ENCODE measurements around the gene PIBF1. TPM values are rescaled to one million over a fixed set of nuclear protein-coding genes. Genes with fewer than 3 reads are reported as not detected.
"Not testable (repeated sequence)": the region's sequence is repeated elsewhere in the genome, so short reads cannot be mapped to it uniquely, and the experiment has no call there.

Gene PIBF1
- total RNA-seq, 2 experiments from 2014 or later: 25.7 to 25.9 TPM

GRCh38 chr13:73025217-73026012, 243.5 kb downstream of the PIBF1 start:
- CTCF ChIA-PET: no interaction called here
- peak; percentile 93 for ATAC-seq
- H3K27ac Mint-ChIP-seq: no peak overlapping the region
- H3K9me3 Mint-ChIP-seq (ENCODE audit: low read depth): no peaks in the 10 kb centered on the region
- no peaks in the 10 kb centered on the region for H3K27me3 Mint-ChIP-seq
- H3K4me1 Mint-ChIP-seq: peaks cover 4% of the 10 kb centered on the region
- H3K4me3 Mint-ChIP-seq: no peak overlapping the region
- intact Hi-C loops (cut with DNase I, micrococcal nuclease): no loop called here
- no peak for DNase-seq
- POLR2A ChIA-PET: no interaction called here
- peaks cover 7% of the 10 kb centered on the region for H3K36me3 Mint-ChIP-seq (ENCODE audit: low read depth)

- Mint-ChIP-seq H3K4me1 (no peaks in the 10 kb centered on the region), H3K27ac (no peak overlapping the region), H3K9me3 (ENCODE audit: low read depth) (no peaks in the 10 kb centered on the region), H3K36me3 (ENCODE audit: low read depth) (no peaks in the 10 kb centered on the region), H3K4me3 (no peak overlapping the region), H3K27me3 (no peaks in the 10 kb centered on the region)
- ChIA-PET POLR2A (no interaction called here), CTCF (interaction anchor here (0.6 to 0.7 kb wide), 2 partner anchors 666 to 1430 kb away, joined by 3 read pairs; no protein-coding TSS in a partner anchor)
- no peak for ATAC-seq
- intact Hi-C loops (cut with DNase I, micrococcal nuclease): no loop called here
- DNase-seq: no peak
These were observed 253.0 kb downstream of the PIBF1 start for GRCh38 chr13:73034901-73035300.

GRCh38 chr13:73035660-73036059, 253.7 kb downstream of the PIBF1 start:
- Mint-ChIP-seq H3K4me3 (no peak overlapping the region), H3K36me3 (ENCODE audit: low read depth) (no peaks in the 10 kb centered on the region), H3K27me3 (no peaks in the 10 kb centered on the region), H3K27ac (no peak overlapping the region), H3K4me1 (no peaks in the 10 kb centered on the region), H3K9me3 (ENCODE audit: low read depth) (no peaks in the 10 kb centered on the region)
- DNase-seq (no peak), ATAC-seq (no peak)
- POLR2A ChIA-PET: no interaction called here
- CTCF ChIA-PET: interaction anchor here (1.0 kb wide), 1 partner anchor 20 kb away, joined by 4 read pairs; no protein-coding TSS in a partner anchor
- intact Hi-C loops (cut with DNase I, micrococcal nuclease): no loop called here

GRCh38 chr13:73036566-73036965, 254.6 kb downstream of the PIBF1 start:
- Mint-ChIP-seq H3K4me1 (no peaks in the 10 kb centered on the region), H3K27ac (no peak overlapping the region), H3K36me3 (ENCODE audit: low read depth) (no peaks in the 10 kb centered on the region), H3K27me3 (no peaks in the 10 kb centered on the region), H3K9me3 (ENCODE audit: low read depth) (no peaks in the 10 kb centered on the region), H3K4me3 (no peak overlapping the region)
- ChIA-PET POLR2A (no interaction called here), CTCF (interaction anchor here (1.0 kb wide), 1 partner anchor 21 kb away, joined by 4 read pairs; no protein-coding TSS in a partner anchor)
- intact Hi-C loops (cut with DNase I, micrococcal nuclease): no loop called here
- ATAC-seq: no peak
- no peak for DNase-seq

GRCh38 chr13:73038064-73038463, 256.1 kb downstream of the PIBF1 start:
- H3K27ac Mint-ChIP-seq: no peak overlapping the region
- intact Hi-C loops (cut with DNase I, micrococcal nuclease): no loop called here

GRCh38 chr13:73039201-73040108, 257.5 kb downstream of the PIBF1 start:
- intact Hi-C loops (cut with DNase I, micrococcal nuclease): no loop called here
- H3K4me1 Mint-ChIP-seq: no peaks in the 10 kb centered on the region
- no peaks in the 10 kb centered on the region for H3K9me3 Mint-ChIP-seq (ENCODE audit: low read depth)
- H3K36me3 Mint-ChIP-seq (ENCODE audit: low read depth): no peaks in the 10 kb centered on the region
- H3K27me3 Mint-ChIP-seq: no peaks in the 10 kb centered on the region
- H3K4me3 Mint-ChIP-seq: no peak overlapping the region
- ChIA-PET CTCF (no interaction called here), POLR2A (no interaction called here)
- H3K27ac Mint-ChIP-seq: no peak overlapping the region
- no peak for DNase-seq
- no peak for ATAC-seq

More at GRCh38 chr13:73038064-73038463, 256.1 kb downstream of the PIBF1 start:
- no peak overlapping the region for H3K4me3 Mint-ChIP-seq
- no peaks in the 10 kb centered on the region for H3K36me3 Mint-ChIP-seq (ENCODE audit: low read depth)
- ATAC-seq (no peak), DNase-seq (no peak)
- H3K9me3 Mint-ChIP-seq (ENCODE audit: low read depth): no peaks in the 10 kb centered on the region
- no peaks in the 10 kb centered on the region for H3K27me3 Mint-ChIP-seq
- H3K4me1 Mint-ChIP-seq: no peaks in the 10 kb centered on the region
- CTCF ChIA-PET: no interaction called here
- POLR2A ChIA-PET: no interaction called here

- ChIA-PET POLR2A (no interaction called here), CTCF (interaction anchor here (0.7 kb wide), 1 partner anchor 119 kb away, joined by 3 read pairs; no protein-coding TSS in a partner anchor)
- H3K27ac Mint-ChIP-seq: no peak overlapping the region
- H3K27me3 Mint-ChIP-seq: no peaks in the 10 kb centered on the region
- H3K36me3 Mint-ChIP-seq (ENCODE audit: low read depth): no peaks in the 10 kb centered on the region
- no peak for DNase-seq
- H3K4me3 Mint-ChIP-seq: no peak overlapping the region
- H3K4me1 Mint-ChIP-seq: no peaks in the 10 kb centered on the region
- intact Hi-C loops (cut with DNase I, micrococcal nuclease): no loop called here
- no peak for ATAC-seq
- no peaks in the 10 kb centered on the region for H3K9me3 Mint-ChIP-seq (ENCODE audit: low read depth)
These were observed 258.6 kb downstream of the PIBF1 start for GRCh38 chr13:73040484-73040883.

GRCh38 chr13:73040968-73041596, 259.1 kb downstream of the PIBF1 start:
- no peak for DNase-seq
- ChIA-PET CTCF (interaction anchor here (0.6 to 0.7 kb wide), 2 partner anchors 118 to 179 kb away, joined by 3 read pairs; no protein-coding TSS in a partner anchor), POLR2A (no interaction called here)
- H3K27me3 Mint-ChIP-seq: no peaks in the 10 kb centered on the region
- no peaks in the 10 kb centered on the region for H3K36me3 Mint-ChIP-seq (ENCODE audit: low read depth)
- intact Hi-C loops (cut with DNase I, micrococcal nuclease): no loop called here
- ATAC-seq: no peak
- no peaks in the 10 kb centered on the region for H3K9me3 Mint-ChIP-seq (ENCODE audit: low read depth)
- H3K4me1 Mint-ChIP-seq: no peaks in the 10 kb centered on the region
- H3K27ac Mint-ChIP-seq: no peak overlapping the region
- H3K4me3 Mint-ChIP-seq: no peak overlapping the region

GRCh38 chr13:73045031-73045430, 263.1 kb downstream of the PIBF1 start:
- CTCF ChIA-PET: no interaction called here
- POLR2A ChIA-PET: no interaction called here
- Mint-ChIP-seq H3K4me1 (no peaks in the 10 kb centered on the region), H3K27ac (no peak overlapping the region), H3K27me3 (no peaks in the 10 kb centered on the region), H3K36me3 (ENCODE audit: low read depth) (no peaks in the 10 kb centered on the region), H3K4me3 (no peak overlapping the region), H3K9me3 (ENCODE audit: low read depth) (no peaks in the 10 kb centered on the region)
- DNase-seq: no peak
- ATAC-seq: no peak
- intact Hi-C loops (cut with DNase I, micrococcal nuclease): no loop called here

GRCh38 chr13:73048615-73049014, 266.7 kb downstream of the PIBF1 start:
- POLR2A ChIA-PET: interaction anchor here (0.6 kb wide), 1 partner anchor 279 kb away, joined by 5 read pairs; no protein-coding TSS in a partner anchor
- H3K36me3 Mint-ChIP-seq (ENCODE audit: low read depth); H3K9me3 Mint-ChIP-seq (ENCODE audit: low read depth); H3K4me3 Mint-ChIP-seq; DNase-seq; H3K4me1 Mint-ChIP-seq; ATAC-seq; CTCF ChIA-PET; intact Hi-C loops (cut with DNase I, micrococcal nuclease); H3K27me3 Mint-ChIP-seq; H3K27ac Mint-ChIP-seq: not testable (repeated sequence)

- Mint-ChIP-seq H3K27me3 (peaks cover 20% of the 10 kb centered on the region), H3K9me3 (ENCODE audit: low read depth) (no peaks in the 10 kb centered on the region), H3K27ac (no peak overlapping the region), H3K4me1 (peaks cover 7% of the 10 kb centered on the region), H3K36me3 (ENCODE audit: low read depth) (no peaks in the 10 kb centered on the region), H3K4me3 (no peak overlapping the region)
- ChIA-PET POLR2A (no interaction called here), CTCF (no interaction called here)
- ATAC-seq (no peak), DNase-seq (no peak)
- intact Hi-C loops (cut with DNase I, micrococcal nuclease): loop anchor here in 1 of 2 experiments (5.0 kb wide), 1 partner anchor 653 kb away; no protein-coding TSS in a partner anchor
These were observed 272.8 kb downstream of the PIBF1 start for GRCh38 chr13:73054712-73055111.
